Amniotic stem cell (primary cell): ENCODE data around the gene CELA1.

Experiments
- DNase-seq: peaks from one replicate; lab custom pipeline; 2025; lab: John Stamatoyannopoulos, UW

Gene CELA1

GRCh38 chr12:51346581-51346980 is at the start of gene CELA1:
CELA1 (minus strand) TSS chr12:51346679; CDS start chr12:51346638, 41 bp downstream.
- DNase-seq, result no peak

DNA sequence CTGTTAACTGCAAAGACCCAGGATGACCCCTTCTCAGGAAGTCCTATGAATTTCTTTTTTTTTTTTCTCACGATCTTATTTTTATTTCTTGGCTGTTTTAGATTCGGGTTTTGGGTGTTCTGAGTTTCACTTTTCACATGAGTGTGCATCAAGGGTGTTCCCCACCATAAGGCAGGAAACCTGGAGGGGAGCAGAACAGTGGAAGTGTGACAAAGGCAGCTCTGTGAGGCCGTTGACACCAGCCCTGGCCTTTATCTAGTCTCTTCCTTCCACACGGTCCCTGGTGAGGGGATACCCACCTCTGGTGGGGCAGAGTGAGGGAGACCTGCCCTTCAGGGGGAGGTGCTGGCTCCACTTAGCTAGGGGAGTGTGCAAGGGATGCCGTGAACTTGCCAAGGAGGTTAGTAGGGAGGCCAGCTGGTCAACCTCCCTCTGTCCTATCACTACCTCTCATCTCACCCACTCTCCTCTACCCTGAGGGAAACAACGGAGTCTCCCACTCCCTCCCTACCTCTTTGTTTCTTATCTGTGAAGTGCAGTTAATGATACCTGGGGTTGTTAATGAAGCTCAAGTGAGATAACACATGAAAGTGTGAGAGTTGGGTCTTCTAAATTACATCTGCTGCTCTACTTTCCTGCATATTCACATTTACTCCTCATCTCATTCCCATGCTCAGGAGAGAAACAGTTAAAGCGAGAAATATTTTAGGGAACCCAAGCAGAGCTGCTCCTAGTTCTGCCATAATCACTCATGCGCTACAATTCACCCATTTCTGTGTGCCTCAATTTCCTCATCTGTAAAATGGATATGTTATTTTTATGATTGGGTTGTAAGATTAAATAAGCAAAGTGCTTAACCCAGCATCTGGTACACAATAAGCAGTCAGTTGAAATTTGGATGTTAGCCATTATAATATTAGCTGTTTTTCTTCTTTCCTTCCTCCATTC is 49.1 kb upstream of the CELA1 start:
- DNase-seq, result no peak

DNA sequence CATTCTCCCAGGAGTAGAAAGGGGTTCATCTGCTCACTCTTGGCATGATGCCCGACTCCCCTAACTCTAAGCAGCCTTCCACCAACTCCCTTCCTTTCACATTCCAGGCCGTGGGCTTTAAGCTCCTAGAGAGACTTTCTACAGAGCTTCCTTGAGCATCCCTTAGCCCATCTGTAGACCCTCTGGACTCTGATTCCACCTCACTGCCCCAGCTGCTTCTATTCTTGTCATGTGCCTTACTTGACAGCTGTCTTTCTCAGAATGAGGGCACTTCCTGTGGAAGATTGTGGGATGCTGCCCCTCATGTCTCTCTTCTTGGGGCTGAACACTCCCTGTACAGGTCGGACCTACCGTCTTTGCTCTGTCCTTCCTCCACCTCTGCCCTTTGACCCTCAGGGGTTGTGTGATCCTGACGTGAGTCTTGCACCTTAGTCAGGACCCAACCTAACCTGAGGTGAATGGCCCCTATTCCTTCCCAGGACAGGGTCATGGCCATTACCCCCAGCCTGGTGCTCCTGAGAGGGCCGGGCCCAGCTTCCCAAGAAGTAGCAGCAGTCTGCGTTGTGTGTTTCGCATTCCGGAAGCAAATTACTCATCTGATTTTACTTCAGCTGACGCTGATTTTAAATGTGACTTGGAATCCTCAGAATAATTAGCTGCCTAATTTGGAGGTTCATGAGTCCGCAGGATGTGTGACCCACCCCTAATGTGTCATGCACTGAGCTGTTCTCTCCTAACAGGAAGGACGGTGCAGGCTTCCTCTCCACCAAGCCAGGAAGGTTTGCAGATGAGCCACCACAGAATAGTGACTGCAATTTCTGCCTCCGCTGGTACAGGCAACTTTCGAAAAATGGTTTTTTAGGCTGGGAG is 47.4 kb upstream of the CELA1 start:
- DNase-seq, result peak; percentile 83

- DNase-seq, result no peak
Measured at GRCh38 chr12:51392556-51393237, 46.2 kb upstream of the CELA1 start.

DNA sequence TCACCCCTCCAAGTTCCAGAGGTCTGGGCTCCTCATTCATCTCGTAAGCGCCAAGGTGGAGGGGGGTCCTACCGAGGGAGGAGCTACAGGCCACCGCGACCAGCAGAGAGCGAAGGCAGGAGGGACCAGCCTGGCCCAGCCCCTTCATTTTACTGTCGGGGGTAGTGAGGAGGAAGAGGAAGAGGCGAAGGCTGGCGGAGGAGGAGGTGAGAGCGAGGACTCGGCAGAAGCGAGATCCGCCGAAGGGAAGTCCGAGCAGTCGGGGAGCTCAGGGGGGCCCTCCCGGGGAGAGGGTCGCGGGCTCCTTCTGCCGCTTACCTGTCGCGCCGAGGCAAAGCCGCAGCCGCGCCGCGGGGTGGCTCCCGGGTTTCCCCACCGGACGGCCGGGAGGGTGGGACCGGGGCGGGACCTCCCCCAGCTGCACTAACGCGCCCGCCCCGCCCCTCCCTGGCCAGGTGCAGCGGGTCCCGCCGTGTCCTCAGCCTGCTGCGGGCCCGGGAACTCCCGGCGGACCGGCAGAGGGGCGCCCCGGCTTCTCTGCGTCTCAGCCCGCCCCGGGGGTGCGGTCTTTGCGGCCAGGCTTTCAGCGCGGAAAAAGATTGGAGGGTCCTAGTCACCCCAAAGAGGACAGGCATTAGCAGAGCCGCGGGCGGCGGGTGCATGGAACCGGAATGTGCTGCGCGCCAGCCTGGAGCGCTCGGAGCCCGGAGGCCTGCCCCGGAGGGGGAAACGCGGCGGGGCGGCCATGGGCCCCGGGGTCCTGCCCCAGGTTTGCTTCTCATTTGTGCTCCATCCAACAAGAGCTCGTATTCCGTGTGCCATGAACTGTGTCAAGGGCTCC is 45.0 kb upstream of the CELA1 start, which contains the start of gene GALNT6:
Gene GALNT6, minus strand, starts transcription at position 124 of the 841 bp plus-strand sequence. CDS start 11,625 bp downstream, outside the sequence.
- DNase-seq, result no peak

- DNase-seq, result no peak
Measured at GRCh38 chr12:51390891-51391282, 44.4 kb upstream of the CELA1 start.

DNA sequence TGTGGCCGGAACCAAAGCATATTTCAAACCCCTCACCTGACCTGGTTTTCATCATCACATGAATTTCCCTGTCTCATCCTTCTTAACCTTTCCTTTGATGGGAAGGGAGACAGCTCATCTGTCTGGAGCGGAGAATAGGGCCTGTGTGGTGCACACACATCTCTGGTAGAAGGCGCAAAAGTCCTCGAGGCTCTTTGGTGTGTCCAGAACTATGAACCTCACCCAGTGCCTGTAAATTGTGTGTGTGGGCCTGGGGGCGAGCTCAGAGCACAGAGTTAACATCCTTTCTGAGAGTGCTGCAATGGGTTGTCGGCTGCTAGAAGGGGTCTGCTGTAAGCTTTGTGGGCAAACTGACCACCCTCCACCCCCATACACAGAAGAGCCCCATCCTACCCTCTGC is 44.0 kb upstream of the CELA1 start:
- no peak for DNase-seq

DNA sequence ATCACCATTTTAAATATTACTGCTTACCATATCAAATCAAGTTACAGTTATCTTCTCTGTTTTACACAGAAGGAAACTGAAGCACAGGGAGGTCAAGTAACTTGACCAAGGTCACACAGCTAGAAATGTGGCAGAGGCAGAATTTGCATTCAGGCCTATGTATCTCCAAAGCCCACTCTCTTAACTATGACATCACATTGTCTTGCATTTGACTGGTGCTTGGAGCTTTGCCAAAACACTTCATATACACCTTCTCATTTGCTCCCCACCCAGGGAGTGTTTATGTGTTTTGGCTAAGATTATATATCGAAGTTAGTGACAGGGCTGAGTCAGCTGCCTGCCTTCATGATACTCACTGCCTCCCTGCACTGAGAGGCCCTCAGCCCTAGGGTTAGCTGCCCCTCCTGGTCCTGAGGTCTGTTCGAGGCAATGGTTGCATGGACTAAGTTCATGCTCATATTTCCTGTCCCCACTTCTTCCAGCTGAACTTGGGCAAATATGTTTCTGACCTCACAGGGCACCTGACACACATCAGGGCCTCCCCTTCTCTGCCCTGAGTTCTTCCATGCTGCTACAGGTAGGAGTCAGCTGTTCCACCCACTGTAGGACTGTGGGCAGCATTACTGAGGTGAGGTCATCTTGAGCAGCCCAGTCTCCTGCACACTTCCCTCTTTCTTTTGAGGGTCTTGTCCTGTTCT is 43.0 kb upstream of the CELA1 start:
- no peak for DNase-seq

DNA sequence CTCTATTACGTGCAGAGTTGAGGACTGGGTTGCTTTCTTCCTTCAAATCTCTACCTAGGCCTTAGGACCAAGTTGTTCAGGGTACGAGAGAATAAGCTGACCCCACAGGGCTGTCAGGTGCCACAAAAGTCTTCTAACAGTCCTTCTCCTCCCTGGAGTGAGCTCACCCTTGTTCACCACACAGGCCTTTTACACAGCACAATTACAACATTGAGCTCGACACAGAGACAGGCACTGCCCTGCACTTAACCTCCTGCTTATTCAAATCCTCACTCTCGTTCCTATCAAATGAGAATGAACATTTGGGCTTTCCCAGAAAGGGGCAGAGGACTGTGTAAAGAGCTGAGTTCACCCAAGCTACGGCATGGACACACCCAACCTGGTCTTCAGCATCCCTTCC is 42.4 kb upstream of the CELA1 start:
- DNase-seq, result no peak

- no peak for DNase-seq
Measured at GRCh38 chr12:51388069-51388799, 41.8 kb upstream of the CELA1 start.

DNA sequence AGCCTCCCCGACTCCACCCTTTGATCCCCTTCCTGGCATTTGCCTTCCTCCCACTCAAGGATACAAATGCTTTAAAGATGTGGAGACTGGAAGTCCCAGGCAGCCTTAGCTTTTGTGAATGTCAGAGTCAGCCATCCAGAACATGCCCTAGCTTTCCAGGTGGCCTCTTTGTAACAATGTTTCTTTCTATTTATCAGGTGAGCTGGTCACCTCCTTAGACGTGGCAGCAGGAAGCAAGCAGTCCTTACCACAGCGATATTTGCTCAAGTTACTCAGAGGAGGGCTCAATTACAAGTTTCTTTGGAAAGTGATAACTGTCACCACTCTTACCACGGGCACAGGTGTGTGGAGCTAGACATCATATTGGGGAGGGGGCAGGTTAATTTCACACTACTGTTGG is 39.9 kb upstream of the CELA1 start:
- DNase-seq, result no peak

GRCh38 chr12:51383269-51383905 is 36.9 kb upstream of the CELA1 start:
- no peak for DNase-seq

DNA sequence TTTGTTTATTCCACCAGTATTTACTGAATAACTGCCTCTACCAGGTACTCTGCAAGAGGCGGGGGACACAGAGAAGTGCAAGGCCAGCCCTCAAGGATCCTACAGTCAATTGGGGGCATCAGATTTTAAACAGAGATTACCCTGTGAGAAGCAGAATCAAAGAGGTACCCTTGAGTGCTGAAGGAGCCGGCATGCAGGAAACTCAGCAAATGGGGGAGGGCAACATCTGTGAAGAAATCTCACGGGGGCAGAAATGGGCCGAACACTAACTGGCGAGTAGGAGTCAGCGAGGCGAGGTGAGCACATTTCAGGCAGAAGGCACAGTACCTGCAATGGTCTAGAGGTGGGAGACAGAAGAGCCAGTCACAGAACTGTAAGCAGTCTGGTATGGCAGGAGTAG is 35.7 kb upstream of the CELA1 start:
- no peak for DNase-seq

- DNase-seq, result no peak
Measured at GRCh38 chr12:51381226-51382079, 35.0 kb upstream of the CELA1 start.

DNA sequence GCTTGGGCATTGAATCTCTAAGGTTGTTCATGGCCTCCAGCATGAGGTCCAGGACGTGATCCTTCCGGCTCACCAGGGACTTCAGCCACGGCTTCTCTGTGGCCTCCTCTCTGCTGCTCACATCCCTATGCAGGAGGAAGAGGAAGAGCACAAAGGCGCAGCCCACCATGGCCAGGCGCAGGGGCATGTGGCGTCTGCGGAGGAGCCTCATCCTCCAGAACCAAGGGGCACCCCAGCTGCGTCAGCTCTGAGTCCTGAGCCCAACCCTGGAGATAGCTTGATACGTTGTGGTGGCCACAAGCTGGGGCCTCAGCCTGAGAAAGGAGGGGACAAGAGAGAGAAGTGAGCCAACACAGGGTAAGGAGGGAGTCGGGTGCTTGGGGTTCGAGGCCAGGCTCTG is 33.1 kb upstream of the CELA1 start:
- DNase-seq, result no peak

GRCh38 chr12:51378749-51379148 is 32.3 kb upstream of the CELA1 start:
- no peak for DNase-seq

GRCh38 chr12:51377099-51377984 is 30.9 kb upstream of the CELA1 start:
- DNase-seq, result no peak
